Stimulated activated CD4-positive, alpha-beta T cell treated with anti-CD3 and anti-CD28 coated beads, TNF-alpha, amount 100 ng/mL, for 24 hours (primary cell): ENCODE results near the gene PRKN.
"Not testable (repeated sequence)": the region's sequence is repeated elsewhere in the genome, so short reads cannot be mapped to it uniquely, and the experiment has no call there.

Experiments
- DNase-seq, 3 experiments: peaks; one replicate each; pipeline ENCODE4 v3.0.0-alpha.2; 2020; ENCODE audit warnings: low read depth in 3 of 3

Gene PRKN

DNA sequence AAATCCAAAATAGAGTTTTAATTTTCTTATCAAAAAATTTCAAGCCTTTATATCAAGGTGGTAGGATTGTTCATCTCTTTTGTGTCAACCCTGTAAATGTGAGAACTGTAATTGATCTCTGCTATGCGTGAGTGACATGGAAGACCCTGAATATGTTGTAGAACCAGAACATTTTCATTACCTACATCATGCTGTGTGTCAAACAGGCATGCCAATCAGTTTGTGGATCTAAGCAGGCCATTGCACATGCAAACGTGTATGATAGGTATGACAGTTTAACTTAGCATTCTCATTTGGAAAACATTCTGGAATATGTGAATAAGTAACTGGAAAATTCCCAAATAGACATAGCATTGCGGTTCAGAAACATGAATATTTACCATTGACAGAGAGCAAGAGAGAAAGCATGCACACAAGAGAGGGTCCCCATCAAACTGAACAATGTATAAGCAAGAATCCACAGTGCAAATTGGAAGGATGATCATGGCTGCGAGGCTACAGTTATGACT is 812.1 kb downstream of the PRKN start:
- DNase-seq, result no peak

DNA sequence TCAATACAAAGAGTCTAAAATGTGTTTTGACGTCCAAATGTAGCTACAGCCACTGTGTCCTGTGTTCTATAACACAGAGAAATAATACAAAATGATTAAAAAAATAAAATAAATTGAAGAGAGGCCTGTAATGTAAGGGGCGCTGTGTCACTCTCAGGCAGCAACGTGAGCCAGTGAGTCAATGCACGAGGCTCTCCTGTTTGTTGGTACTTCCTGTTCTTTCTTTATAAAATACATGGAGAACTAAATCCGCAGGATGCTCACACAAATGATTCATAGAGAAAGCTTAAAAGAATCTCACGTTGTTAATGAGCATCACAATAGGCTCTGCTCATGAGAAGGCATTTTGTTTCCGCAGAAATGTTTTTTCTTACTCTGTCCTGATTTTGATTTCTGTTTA is 818.7 kb downstream of the PRKN start:
- no peak for DNase-seq

DNA sequence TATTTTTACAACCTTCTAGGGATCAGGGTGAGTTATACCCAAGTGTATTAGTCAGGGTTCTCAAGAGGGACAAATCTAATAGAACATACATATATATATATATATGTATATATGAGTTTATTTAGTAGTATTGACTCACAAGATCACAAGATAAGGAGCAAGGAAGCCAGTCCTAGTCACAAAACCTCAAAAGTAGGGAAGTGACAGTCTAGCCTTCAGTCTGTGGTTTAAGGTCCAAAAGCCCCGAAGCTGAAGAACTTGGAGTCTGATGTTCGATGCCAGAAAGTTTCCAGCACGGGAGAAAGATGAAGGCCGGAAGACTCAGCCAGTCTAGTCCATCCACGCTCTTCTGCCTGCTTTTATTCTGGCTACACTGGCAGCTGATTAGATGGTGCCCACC is 821.0 kb downstream of the PRKN start:
- no peak for DNase-seq

DNA sequence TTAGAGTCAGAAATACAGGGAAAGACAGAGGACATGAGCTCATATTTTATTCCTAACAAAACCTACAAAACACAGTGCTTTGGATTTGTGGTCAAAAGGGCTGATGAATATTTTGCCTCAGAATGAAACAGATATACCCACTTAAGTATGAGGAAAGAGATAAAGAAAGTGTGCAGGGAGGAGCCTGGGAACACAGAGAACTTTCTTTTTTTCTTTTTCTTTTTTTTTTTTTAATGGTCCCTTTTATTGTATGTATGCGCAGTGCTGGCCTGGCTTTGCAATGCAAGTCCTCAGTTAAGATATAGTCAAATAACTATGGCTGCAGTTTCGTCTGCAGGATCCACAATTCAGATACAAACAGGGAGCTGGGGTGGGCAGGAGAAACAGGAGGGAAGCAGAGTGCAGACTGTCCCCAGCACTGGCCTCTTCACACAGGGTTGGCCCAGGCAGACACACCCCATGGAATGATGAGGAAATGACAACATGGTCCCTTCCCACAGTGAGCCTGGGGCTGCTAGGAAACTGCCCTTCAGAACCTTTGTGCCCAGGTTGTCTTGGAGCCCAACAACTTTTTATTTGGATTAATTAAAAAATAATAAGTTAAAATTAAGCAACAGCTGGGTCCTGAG is 823.9 kb downstream of the PRKN start:
- DNase-seq, result no peak

DNA sequence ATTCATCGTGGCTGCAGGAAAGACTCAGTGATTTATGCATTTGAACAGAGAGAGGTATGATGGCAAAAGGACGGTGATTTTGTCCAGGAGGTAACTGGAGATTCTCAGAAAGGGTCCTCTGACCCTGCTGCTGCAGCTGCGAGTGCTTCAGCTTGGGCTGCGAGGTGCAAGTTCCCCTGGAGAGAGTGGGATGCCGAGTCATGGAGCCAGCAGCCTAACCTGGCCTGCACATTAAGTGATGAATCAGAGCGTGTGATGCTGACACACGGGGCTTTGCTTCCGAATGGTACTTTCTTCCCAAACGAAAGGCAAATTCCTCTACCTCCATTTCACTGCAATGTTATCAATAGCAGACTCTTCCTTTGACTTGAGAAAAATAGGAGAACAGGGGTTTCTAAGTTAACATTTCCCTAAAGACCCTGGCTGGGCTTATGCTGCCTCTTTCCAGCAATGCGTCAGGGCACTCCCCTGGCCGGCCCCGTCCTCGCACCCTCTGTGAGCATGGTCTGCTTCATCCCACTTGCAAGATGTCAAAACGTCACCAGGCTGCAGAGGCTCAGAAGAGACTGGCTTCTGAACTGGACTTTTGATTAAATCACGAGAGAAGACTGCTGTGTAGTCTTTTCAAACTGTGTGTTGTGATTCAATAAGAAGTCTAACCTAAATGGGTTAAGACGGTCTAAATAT is 825.7 kb downstream of the PRKN start:
- DNase-seq, result no peak

DNA sequence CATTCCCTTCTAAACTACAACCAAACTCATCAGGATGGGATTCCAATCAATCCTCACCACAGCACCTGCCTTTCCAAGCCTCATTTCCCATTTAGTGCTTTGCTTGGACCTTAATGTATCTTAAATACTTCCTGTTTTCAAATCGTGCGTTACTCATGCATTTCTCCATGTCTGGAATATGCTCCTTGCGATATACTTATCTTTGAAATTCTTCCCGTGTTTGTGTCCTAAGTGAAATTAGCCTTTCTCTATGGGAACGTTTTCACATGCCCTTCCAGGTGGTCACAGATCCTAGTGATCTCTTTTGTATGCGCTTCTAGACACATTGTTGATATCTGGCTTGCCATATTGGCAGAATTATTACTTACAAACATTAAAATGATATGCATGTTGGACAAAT is 833.1 kb downstream of the PRKN start:
- no peak for DNase-seq

DNA sequence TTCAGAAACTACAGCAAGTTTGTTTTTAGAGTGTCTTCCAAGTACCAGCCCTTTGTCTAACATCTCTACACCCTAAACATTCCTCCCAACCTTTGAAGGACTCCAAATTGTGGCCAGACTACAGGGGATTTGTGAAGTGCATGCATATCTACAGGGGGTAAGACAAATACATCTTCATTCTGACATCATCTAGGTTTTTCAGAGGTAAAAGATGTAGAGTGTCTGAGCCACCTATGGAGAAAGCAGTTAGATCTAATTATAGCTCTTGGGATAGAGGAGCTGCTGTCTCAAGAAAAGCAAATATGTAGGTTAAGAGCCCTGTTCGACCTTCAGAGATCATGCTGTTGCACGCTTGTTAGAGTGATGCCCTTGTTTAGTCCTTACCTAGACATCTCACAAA is 836.0 kb downstream of the PRKN start:
- DNase-seq, result no peak

DNA sequence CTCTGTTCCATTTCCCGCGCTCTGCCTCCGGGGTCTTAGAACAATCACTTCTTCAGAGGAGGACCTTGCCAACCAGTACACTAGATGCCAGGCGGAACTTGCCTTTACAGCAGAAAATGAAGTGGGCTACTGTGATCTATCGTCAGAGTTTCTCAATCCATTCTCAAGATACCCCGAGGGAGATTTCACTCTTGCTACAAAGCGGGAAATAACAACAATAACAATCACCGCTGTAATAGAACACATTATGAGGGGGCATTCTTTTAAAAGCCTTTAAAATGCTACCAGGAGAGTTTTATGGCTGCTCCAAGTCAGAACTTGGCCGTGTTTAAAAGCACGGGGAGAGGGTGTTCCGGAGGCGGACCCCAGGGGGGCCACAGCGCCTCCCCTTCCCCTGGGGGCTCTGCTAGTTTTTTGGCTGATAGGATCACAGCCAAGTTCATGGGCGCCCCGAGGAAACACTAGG is 836.7 kb downstream of the PRKN start:
- DNase-seq, result no peak

DNA sequence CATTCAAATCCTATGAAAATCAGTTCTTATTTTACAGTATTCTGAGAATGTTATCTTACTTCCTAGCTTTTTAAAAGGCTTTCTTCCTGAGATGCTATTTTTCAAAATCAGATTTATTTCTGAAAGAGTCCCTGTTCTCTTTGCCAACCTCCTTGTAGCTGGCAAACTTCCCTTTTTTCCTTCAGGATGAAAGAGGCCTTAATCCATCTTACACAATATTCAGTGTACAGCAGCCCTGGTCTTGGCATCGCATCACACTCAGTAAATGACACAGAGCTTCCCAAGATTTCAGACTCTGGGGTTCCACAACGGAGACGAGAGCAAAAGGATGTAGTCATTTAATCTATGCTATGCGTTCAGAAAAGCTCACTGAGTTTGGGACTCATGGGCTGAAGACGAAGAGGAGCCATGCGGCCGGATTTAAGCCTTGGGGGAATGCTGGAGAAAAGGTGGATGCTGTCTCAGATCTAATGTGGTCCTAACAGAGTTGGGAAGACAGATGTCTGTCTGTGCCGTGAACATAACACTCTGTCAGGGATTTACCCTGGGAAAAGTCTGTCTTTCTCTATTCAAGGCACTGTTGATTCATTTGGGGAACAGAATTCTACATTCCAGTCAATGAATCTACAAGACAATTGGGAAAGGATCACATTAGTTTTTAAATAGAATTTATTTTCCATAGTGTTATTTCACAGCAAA is 837.3 kb downstream of the PRKN start:
- no peak for DNase-seq

DNA sequence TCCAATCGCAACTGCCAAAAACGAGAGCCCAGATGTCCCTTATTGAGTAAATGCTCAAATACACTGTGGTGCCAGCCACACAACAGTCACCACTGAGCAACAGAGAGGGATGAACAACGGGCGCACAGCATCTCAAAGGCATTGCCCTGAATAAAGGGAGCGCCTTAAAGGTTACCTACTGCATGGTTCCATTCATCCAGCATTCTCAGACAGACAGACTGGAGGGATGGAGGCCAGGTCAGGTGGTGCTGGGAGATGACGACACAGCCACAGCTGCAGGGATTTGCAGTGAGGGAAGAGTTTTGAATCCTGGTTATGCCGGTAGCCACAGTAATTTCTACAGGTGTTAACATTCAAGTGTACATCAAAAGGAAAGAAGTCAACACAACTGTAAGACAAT is 838.2 kb downstream of the PRKN start:
- DNase-seq, result no peak

DNA sequence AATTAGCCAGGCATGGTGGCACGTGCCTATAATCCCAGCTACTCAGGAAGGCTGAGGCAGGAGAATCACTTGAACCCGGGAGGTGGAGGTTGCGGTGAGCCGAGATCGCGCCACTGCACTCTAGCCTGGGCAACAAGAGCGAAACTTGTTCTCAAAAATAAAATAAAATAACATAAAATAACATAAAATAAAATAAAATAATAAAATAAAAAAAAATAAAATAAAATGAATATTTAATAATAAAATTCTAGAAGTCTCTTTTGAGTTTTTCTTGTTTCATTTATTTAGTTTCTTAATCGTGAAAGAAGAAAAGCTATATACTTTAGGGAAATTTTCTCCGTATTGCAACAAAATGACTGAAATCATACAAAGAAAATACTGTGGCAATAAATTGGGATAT is 841.0 kb downstream of the PRKN start:
- not testable (repeated sequence) for DNase-seq

DNA sequence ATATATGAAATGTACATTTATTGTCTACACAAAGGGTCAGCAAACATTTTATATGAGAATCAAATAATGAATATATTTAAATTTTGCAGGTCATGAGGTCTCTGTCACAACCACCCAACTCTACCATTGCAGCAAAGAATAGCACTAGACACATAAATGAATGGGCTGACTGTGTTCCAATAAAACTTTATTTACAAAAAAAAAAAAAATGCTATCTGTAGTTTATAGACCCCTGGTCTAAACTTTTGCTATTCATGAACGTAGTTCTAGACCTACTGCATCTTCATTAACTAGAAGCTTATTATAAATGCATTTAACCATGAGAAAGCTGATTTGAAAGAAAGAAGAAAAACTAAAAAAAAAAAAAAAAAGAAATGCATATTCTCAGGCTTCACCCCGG is 842.8 kb downstream of the PRKN start:
- no peak for DNase-seq

DNA sequence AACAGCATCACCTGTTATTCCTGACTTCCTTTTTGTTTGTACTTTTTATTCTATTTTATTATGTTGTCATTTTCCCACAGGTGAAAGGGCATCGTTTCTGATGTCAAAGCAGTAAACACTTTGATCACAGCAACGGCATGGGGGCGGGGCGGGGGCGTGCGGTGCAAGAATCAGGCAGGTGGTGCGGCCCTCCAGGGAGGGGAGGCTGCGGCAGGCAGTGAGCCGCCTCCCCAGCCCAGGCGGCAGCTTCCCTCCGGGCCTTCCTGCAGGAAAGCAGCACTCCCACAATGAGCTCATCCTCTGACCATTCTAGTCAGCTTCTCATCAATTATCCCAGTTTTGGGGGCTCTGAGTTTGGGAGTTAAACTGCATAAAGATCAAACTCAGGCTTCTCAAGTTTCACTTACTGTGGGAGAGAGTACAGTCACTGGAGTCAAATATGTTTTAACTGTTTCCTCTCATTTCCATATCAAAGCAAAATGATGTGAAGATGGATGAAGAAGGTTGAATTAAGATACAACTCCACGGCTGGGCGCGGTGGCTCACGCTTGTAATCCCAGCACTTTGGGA is 845.3 kb downstream of the PRKN start:
- no peak for DNase-seq

DNA sequence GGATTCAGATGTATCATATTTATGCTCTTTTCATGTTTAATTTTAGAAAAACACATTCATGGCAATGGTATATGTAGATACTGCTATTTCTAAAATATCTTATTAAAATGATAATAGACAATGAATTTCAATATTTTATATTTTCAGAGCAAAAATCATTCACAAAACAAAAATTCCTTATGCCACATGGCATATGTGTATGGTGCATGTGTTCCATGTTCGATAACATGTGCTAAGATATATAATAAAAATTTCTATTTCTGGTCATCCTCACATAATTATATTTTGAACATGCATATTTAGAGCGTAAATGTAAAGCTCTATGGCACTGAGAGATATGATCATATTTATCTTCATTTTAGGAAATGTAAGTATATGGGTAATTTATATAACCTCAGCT is 847.5 kb downstream of the PRKN start:
- DNase-seq, result no peak

DNA sequence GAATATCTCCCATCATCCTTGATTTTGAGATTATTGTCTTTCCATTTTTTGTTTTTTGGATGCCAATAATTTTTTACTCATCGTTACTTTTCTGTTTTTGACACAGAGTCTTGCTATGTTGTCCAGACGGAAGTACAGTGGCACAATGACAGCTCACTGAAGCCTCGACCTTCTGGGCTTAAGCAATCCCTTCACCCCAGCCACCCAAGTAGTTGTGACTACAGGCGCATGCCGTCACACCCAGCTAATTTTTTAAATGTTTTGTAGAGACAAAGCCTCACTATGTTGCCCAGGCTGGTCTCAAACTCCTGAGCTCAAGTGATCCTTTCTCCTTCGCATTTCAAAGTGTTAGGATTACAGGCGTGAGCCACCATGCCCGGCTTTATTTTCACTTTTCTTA is 851.3 kb downstream of the PRKN start:
- DNase-seq, result no peak

DNA sequence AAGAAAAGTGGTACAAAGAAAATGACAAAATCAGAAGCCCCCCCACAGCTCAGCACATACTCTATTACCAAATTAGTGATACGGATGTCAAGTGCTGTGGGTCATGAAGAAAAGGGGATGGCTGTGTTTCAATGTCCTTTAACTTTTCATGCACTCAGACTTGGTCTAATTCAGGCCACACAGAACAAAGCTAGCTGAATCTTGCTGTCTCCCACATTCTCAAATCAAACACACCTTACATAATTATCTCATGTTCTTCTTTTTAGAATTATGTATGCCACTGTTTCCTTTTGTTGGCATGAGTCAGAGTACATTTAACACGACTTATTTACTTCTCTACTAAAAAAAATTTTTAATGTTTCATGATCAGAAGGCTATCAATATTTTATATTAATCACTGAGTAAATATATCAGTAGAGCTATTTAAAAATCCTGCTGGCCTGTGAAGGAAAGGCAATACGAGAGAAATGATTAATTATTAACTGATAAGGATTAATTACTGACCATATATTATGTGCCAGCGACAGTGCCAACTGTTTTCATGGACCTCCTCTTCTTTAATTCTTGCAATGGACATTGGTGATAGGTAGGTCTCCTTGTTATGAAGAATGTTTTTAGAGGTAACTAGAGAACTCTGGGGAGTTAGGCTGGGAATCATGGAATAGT is 857.2 kb downstream of the PRKN start:
- no peak for DNase-seq

DNA sequence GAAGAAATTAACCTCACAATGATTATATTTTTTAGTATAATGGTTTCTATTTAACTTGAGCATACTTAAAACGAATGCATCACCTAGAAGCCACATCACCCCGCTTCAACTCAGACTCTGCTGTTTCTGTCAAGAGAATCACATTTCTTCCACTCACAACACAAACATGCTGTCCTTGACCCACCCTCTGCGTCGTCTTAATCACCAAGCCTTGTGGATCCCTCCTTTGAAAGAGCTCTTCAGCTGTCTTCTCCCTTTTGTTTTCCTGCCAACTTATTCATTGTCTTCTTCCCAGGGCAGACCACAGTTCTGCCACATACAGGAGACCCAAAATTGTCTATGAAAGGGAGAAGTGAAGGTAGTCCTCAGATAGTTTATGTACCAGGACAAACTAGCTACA is 858.1 kb downstream of the PRKN start:
- no peak for DNase-seq

DNA sequence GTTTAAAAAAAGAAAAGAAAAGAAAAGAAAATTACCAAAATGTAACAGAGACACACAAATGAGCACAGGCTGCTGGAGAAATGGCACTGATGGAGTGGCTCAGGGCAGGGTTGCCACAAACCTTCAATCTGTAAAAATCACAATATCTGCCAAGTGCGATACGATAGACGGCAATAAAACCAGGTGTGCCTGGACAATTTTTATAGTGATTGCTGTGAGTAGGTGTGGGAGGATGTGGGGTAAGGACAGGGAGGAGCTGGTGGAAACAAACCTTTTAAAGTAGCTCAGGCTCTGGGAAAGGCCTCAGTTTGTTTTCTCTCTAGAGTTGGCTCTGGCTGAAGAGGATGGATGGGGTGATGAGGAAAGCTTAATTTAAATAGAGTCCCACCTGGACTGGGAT is 861.0 kb downstream of the PRKN start:
- DNase-seq, result no peak

DNA sequence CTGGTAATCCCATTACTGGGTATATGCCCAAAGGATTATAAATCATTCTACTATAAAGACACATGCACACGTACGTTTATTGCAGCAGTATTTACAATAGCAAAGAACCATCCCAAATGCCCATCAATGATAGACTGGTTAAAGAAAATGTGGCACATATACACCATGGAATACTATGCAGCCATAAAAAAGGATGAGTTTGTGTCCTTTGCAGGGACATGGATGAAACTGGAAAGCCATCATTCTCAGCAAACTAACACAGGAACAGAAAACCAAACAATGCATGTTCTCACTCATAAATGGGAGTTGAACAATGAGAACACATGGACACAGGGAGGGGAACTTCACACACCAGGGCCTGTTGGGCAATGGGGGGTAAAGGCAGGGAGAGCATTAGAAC is 866.5 kb downstream of the PRKN start:
- DNase-seq, result not testable (repeated sequence)

DNA sequence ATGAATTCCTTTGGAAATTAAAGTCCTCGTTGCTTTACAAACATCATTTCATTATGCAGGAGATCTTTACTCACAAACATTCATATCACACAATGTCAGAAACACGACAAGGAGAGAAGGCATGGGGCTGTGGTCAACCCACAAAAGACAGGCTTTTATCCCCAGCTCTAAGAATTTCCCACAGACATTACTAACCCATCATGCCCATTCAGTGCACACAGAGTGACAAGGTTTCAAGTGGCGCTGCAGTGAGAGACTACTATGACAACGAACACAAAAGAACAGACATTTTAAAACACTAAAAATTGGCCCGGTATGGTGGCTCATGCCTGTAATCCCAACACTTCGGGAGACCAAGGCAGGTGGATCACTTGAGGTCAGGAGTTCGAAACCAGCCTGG is 873.9 kb downstream of the PRKN start:
- DNase-seq, result no peak

DNA sequence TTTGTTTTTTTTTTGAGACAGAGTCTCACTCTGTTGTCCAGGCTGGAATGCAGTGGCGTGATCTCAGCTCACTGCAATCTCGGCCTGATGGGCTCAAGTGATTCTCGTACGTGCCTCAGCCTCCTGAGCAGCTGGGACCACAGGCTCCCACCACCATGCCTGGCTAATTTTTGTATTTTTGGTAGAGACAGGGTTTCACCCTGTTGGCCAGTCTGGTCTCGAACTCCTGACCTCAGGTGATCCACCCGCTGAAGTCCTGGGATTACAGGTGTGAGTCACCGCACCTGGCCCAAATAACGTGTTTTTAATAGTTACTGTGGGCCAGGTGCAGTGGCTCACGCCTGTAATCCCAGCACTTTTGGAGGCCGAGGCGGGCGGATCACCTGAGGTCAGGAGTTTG is 876.1 kb downstream of the PRKN start:
- not testable (repeated sequence) for DNase-seq

DNA sequence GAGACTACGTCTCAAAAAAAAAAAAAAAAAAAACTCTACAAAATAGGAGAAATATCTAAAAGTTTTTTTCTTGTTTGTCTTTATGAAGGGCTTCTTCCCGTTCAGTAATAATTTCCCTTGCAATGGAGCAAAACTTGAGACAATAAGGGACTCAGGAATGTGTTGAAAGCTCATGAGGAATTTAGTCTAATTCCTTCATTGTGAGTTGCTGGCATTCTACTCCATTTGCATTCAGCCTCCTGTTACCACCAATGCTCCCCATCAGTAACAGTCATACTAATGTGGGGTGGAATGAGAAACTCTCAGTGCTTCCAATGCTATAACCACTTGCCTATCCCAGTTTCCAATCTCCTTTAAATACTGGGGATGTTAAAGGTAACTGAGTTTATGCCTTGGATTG is 877.0 kb downstream of the PRKN start:
- DNase-seq, result no peak
